Stimulated activated CD4-positive, alpha-beta T cell treated with anti-CD3 and anti-CD28 coated beads, Interleukin-2, amount 100 ng/mL, for 48 hours (primary cell): Measurements from ENCODE around the gene PEPD.
"Not testable (repeated sequence)": the region's sequence is repeated elsewhere in the genome, so short reads cannot be mapped to it uniquely, and the experiment has no call there.

Source experiments
- DNase-seq, 2 donors: peaks; one replicate each; pipeline ENCODE4 v3.0.0-alpha.2; 2020

PEPD gene

GRCh38 chr19:33496038-33496895 is 25.3 kb downstream of the PEPD start:
- DNase-seq: no peak

- DNase-seq: no peak
Observed at GRCh38 chr19:33493401-33494275, 28.0 kb downstream of the PEPD start.

- no peak for DNase-seq
Observed at GRCh38 chr19:33492951-33493350, 28.6 kb downstream of the PEPD start.

- no peak for DNase-seq
Observed at GRCh38 chr19:33492090-33492489, 29.5 kb downstream of the PEPD start.

GRCh38 chr19:33490596-33490995 is 31.0 kb downstream of the PEPD start:
- not testable (repeated sequence) for DNase-seq

- DNase-seq: no peak
Observed at GRCh38 chr19:33490041-33490451, 31.5 kb downstream of the PEPD start.

GRCh38 chr19:33488826-33489225 is 32.8 kb downstream of the PEPD start:
- no peak for DNase-seq

- DNase-seq: no peak
Observed at GRCh38 chr19:33487901-33488800, 33.4 kb downstream of the PEPD start.

GRCh38 chr19:33486936-33487811 is 34.4 kb downstream of the PEPD start:
- DNase-seq: no peak

- DNase-seq: no peak
Observed at GRCh38 chr19:33486407-33486806, 35.2 kb downstream of the PEPD start.

- no peak for DNase-seq
Observed at GRCh38 chr19:33484226-33484774, 37.3 kb downstream of the PEPD start.

- no peak for DNase-seq
Observed at GRCh38 chr19:33482476-33482875, 39.1 kb downstream of the PEPD start.

- DNase-seq: no peak
Observed at GRCh38 chr19:33481863-33482262, 39.7 kb downstream of the PEPD start.

GRCh38 chr19:33479570-33479969 is 42.0 kb downstream of the PEPD start:
- not testable (repeated sequence) for DNase-seq

GRCh38 chr19:33477781-33478180 is 43.8 kb downstream of the PEPD start:
- no peak for DNase-seq

GRCh38 chr19:33476151-33476707 is 45.4 kb downstream of the PEPD start:
- DNase-seq: no peak

- no peak for DNase-seq
Observed at GRCh38 chr19:33473653-33474305, 47.8 kb downstream of the PEPD start.

- no peak for DNase-seq
Observed at GRCh38 chr19:33472691-33473652, 48.6 kb downstream of the PEPD start.

- DNase-seq: no peak
Observed at GRCh38 chr19:33472226-33472625, 49.4 kb downstream of the PEPD start.
